HuH-7 (cell line): Measurements from ENCODE around the gene SASH1.

ENCODE experiments used
- DNase-seq: peaks from one replicate; pipeline ENCODE4 v3.0.0; 2011; ENCODE audit warnings: low spot score

Gene SASH1

DNA sequence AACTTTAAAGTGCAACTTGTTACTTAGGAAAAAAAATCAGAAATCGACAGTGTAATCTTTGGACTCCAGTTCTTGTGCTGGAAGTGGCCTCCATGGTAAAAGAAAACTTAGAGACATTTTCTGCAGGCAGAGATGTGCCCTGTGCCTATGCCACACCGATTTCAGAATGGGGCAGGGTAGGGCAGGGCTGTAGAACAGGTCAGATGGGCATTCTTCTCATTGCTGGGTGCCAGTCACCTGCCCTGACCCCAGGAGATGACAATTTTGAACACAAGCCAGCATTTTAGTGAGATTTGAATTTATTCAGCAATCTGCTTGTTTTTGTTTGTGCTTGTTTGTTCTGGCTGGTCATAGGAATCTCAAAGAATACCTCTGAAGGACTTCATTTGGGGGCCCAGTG lies 63.3 kb downstream of the SASH1 start:
- no peak for DNase-seq

DNA sequence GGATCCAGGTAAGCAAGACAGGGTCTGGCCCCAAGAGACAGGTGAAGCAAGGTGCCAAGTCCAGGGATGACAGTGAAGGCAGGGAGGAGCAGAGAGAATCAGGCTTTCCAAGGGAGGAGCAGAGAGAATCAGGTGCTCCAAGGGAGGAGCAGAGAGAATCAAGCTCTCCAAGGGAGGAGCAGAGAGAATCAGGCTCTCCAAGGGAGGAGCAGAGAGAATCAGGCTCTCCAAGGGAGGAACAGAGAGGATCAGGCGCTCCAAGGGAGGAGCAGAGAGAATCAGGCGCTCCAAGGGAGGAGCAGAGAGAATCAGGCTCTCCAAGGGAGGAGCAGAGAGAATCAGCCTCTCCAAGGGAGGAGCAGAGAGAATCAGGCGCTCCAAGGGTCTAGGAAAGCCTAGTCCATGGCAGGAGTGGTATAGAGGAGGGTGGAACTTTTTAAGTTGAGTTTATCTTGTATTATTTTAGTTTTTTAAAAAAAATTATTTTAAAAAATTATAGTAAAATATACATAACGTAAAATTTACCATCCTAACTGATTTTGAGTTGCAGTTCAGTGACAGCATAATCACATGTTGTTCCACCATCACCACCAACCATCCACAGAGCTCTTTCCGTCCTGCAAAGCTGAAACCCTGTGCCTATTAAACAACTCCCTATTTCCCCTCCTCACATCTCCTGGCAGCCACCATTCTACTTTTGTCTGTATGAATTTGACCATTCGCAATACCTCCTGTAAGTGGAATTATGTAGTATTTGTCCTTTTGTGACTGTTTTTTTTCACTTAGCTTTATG lies 64.1 kb downstream of the SASH1 start:
- no peak for DNase-seq

DNA sequence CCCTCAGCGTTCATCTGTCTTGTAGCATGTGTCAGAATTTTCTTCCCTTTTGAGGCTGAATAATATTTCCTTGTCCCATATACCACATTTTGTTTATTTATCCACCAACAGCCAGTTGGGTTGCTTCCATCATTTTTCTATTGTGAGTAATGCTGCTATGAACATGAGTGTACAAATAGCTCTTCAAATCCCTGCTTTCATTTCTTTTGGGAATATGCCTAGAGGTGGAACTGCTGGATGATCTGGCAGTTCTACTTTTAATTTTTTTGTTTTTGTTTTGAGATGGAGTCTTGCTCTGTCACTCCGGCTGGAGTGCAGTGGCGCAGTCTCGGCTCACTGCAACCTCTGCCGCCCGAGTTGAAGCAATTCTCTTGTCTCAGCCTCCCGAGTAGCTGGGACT lies 64.7 kb downstream of the SASH1 start:
- DNase-seq = no peak

DNA sequence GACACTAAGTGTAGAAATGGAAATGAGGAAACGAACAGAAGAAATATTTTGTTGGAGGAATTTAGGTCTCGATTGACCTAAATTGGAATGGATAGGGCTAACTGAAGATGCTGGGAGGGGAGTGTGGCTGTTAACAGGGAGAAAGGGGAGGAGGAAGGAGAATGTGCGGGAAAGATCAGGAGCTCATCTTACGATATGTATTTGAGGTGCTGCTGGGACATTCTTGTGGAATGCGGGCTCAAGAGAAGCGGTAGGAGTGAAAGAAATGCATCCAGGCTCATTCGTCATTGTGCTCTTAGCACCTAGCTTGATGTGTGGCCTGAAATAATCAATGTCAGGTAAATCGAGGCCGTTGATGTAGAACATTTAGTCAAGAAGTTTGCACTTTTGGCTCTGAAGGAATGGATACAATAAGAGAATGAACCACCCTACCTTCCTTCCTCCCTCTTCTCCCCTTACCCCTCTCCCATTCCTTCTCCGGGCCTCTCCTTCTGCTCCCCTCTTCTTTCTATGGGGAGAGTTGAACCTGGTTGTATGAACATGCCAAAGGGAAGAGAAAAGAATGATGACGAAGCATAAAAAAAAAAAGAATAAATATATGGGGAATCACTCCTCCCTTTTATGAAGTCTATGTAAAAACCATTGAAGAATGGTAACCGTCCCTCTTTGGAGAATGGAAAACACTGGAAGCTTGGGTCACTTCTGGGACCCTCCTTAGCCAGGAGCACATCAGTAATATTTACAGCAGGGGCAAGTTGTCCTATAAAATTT lies 70.9 kb downstream of the SASH1 start:
- DNase-seq = no peak

DNA sequence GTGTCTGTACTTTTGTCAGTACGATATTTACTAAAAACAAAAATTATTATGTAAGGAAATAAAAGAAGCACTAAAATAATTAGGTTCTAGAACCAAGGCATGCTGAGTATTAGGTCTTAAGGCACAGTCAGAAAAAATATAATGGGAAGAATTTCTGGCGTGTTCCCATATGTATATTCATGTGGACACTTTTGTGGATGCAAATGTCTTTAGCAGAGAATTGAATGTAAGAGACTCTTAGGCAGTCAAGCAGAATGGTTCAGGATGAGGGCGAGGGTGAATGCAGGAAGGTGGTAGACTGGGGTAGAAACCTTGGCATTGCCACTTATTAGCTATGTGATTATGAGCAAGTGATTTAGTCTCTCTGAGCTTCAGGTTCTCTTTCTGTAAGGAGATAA lies 71.5 kb downstream of the SASH1 start:
- no peak for DNase-seq

DNA sequence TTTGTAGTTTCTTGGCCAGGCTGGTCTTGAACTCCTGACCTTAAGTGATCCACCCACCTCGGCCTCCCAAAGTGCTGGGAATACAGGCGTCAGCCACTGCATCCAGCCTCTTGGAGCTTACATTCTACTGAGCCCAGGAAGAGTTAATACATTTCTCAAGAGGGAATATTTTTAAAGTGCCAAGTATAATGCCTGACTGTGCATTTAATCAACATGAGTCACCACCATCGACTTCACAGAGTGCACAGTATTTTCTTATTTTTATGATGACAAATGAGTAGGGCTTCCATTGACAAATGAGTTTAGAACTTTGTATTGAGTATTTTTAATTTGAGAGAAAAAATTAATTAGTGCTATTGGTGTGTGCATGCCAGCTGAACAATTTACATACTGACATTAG lies 72.2 kb downstream of the SASH1 start:
- no peak for DNase-seq

DNA sequence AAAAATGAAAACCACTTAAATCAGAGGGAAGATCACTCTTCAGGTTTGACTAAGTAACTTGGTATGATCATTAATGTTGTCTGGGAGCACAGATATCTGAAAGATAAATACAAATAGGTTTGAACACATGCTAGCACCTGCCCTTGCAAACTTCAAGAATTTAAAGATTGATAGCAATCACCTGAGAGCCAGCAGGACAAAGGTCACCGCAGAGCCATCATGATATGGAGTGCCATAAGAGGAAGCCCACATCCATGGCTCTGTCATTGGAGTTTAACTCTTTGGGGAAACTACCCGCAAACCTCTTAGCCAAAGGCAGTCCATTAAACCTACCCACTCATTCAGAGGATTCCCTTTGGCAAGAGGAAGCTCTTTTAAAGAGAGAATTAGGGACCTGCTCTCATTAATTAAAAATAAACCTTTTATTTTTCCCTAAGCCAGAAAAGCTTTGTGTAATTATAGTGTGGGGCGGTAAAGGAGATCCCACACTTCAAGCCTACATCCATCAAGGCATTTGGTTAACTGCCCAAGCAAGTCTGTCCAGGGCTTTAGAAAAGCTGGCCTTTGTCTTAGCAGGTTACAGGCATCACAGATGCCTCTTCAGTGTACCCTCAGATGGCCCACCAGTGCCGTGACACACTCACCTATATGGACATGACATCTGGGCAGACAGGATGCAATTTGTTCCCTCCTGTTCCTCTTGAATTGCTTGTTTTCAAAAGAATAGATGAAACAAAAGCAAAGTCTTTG lies 73.0 kb downstream of the SASH1 start:
- no peak for DNase-seq

DNA sequence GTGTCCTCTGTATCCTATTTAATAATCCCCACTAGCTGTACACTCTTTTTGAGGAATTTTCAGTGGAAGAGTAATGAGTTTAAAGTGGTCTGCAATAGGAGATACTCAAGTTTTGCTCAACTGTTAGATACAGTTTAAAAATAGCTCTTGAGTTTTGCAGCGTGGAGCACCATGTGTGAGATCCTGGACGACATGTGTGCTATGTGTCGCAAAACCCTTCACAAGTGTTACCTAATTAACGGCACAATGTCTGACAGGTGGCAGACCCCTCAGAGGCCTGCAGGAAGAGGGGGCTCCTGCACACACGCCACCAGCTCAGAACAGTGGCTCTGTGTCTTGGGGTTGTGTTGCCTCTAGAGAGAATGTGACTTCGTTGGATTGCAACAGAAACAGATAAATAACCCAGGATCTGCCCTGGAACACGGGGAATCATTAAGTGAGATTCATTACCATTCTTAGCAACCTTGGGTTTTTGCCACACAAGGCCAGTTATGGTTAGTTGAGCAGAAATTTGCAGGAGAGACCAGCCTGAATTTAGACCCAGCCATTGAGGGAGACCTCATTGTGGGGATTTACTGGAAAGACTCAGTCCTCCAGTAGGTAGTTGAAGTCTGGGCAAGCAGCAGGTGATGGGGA lies 73.8 kb downstream of the SASH1 start:
- no peak for DNase-seq

DNA sequence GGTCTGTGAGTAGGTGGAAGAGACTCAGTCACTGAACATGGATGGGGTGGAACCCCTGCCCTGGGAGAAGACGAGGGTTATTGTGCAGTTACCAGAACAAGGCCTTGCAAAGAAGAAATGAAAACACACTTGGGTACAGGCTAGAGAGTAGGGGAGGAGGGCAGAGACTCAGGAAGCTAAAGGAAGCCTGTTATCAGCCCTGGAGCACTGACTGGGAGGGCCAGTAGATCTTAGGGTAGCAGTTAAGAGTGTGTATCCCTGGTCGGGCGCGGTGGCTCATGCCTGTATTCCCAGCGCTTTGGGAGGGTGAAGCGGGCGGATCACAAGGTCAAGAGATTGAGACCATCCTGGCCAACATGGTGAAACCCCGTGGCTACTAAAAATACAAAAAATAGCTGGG lies 74.4 kb downstream of the SASH1 start:
- DNase-seq = no peak

DNA sequence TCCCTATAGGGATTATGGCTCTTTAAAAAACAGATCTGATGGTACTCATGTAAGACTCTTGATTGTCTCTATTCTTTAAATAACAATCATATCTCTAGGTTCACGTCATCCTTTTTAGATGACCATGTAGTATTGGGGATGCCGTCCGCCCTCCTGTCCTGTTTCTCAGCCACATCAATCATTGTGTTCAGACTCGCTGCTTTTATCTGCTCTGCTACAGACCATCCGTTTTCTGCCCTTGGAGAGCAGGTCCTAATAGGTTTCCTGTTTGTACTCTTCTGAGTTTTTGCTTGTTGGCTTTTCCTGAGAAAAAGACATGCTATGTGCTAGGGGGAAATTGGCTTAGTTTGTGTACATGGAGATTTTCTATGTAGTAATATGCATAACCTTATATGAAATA lies 76.8 kb downstream of the SASH1 start:
- DNase-seq = no peak

DNA sequence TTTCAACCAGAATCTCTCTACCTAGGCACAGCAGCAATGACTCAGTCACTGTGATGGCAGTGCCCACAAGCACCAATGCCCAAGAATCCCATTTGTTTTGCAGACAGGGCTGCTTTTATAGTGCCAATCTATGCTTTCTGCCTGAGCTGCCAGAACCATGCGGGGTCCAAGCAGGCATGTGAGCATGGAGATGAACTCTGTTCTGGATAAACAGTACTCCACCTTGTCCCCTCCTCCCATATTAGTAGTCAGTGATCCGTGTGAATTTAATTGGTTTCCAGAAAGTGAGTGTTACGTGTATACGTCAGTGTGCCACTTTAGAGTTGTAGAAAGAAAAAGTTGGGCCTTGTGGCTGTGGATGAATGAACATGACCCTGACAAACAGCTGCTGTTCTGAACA lies 79.4 kb downstream of the SASH1 start:
- DNase-seq = no peak

DNA sequence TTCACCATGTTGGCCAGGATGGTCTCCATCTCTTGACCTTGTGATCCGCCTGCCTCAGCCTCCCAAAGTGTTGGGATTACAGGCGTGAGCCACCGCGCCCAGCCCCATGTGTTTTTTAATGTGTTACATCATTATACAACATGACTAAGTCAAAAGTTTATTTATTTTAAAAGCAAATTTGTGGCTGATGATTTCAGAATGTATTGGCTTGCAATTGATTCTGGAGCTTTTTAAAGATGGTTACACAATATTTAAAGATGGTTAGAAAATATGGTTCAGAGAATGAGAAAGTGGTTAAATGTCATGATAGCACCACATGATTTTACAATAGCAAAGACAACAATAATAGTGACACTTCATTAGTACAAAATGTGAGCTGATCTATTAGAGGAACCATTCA lies 80.5 kb downstream of the SASH1 start:
- no peak for DNase-seq

DNA sequence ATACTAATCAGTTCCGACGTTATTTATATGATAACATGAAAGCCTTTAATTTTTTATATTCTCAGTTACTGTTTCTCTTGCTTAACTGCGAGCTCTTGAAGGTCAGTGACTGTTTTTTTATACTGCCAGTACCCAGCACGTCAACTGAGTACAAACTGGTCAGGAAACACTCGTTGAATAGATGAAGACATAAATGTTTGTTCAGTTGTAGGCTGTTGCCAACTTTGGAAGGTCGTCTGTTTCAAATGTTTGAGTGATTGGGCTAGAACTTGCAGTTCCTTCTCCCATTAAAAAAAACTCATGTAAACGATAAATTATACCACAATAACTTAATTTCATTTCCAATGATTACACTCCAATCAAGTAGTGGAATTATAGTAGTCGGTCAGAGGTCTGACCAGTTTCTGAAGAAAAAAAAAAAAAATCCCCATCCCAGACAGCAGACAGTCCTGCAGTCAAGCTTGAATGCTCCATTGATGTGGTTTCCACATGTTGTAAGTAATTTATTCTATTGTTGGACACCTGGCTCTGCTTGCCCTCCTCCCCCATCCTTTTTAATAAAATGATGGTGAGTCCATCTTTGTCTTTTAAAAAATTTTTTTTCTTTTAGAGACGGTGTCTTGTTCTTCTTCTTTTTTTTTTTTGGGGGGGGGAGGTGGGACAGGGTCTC lies 81.1 kb downstream of the SASH1 start:
- no peak for DNase-seq

DNA sequence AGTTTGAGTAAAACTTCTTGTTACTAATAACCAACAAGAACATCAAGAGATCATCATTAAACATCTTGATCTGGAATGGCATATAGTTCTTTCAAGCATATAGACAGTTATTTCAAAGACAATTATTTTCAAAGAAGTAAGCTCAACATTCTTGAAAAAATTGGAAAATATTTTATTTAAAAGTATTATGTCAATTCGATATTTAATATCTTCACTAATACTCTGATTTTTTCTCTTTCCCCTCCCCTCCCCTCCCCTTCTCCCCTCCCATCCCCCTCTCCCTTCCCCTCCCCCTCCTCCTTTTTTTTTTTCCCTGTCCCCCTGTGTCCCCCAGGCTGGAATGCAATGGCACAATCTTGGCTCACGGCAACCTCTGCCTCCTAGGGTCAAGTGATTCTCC lies 82.8 kb downstream of the SASH1 start:
- DNase-seq = no peak

DNA sequence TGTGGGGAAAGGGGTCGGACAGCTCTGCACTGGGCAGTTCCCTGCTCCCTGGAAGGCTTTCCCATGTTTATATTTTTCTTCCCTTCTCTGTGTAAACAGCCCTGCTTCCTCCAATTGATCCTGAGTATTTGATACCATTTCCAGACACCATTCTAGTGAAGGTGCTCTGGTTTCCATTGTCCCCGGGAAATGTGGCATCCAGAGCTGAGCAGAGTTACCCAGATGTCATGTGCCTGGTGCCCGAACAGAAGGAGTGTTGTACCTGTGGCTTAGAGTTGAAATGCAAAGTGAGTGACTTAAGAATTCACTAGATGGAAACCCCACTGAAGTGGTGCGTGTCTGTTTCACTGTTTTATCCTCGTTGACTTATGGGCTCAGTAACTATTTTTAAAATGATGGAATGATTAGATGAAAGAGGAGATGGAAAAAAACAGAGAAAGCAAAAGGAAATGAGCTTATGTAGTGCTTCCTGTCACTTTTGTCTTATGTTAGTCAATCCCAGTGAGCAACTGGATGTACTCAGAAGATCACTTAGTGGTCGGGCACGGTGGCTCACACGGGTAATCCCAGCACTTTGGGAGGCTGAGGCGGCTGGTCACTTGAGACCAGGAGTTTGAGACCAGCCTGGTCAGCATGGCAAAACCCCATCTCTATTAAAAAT lies 83.8 kb downstream of the SASH1 start:
- no peak for DNase-seq

DNA sequence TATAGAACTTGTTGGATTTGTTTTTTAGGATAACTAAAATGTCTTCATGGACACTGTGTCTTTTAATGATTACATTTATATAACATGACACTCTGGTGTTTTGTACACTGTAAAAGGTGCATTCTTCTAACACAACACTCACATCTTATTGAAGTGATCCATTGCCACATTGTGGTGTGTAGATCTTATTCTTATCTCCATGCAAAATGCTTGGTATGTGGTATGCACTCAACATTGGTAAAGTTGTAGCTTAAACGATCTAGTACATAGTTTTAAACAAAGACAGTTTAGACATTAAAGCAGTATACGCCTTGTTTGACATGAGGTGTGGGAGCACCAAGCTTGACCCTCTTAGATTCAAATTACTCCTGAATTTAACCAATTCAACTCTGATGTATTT lies 84.7 kb downstream of the SASH1 start:
- no peak for DNase-seq

DNA sequence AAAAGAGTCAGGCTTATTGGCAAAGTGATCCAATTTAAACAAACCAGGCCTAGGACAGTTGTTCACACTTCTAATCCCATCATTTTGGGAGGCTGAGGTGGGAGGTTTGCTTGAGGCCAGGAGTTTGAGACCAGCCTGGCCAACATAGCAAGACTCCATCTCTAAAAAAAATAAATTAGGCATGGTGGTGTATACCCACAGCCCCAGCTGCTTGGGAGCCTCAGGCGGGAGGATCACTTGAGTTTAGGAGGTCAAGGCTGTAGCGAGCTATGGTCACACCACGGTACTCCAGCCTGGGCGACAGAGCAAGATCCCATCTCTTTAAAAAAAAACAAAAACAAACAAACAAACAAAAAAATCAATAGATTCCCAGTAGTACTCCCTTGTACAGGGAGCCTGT lies 86.8 kb downstream of the SASH1 start:
- DNase-seq = no peak

DNA sequence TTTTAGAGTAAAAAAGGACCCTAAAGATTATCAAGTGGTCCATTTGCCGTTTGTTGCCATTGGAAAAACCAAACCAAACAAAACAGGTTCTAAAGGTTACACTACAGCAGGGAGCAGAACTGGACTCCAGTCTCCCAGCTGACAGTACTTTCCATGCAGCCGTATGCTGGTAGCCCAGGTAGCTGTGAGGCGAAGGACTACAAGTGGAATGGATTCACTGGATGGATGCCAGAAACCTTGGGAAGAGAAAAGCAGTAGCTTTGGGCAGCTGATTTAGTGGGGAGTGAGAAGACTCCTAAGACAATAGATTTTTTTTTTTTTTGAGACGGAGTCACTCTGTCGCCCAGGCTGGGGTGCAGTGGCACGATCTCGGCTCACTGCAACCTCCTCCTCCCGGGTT lies 88.3 kb downstream of the SASH1 start:
- DNase-seq = no peak

DNA sequence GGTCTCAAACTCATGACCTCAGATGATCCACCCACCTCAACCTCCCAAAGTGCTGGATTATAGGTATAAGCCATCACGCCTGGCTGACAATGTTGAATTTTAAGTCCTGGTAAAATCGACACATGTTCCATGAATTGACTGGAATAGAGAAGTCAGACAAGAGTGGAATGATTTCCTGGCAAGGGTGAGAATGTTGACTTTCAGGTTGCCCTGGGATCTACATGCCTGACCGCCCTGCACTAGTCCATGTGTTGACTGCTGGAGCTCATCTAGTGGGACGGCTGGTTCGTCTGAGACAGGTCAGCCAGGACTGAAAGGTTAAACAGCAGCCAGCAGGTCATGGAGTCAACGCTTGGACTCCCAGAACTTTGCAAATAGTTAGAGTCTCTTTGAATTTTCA lies 88.8 kb downstream of the SASH1 start:
- DNase-seq = no peak

DNA sequence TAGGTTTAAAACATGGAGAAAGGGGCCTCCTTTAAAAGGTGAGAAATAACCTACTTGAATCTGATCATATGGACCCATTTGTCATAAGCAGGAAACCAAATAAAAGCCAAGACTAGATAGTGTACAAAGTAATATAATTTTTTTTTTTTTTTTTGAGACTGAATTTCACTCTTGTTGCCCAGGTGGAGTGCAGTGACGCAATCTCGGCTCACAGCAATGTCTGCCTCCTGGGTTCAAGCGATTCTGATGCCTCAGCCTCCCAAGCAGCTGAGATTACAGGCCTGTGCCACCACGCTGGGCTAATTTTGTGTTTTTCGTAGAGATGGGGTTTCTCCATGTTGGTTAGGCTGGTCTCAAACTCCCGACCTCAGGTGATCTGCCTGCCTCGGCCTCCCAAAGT lies 89.2 kb downstream of the SASH1 start:
- no peak for DNase-seq

DNA sequence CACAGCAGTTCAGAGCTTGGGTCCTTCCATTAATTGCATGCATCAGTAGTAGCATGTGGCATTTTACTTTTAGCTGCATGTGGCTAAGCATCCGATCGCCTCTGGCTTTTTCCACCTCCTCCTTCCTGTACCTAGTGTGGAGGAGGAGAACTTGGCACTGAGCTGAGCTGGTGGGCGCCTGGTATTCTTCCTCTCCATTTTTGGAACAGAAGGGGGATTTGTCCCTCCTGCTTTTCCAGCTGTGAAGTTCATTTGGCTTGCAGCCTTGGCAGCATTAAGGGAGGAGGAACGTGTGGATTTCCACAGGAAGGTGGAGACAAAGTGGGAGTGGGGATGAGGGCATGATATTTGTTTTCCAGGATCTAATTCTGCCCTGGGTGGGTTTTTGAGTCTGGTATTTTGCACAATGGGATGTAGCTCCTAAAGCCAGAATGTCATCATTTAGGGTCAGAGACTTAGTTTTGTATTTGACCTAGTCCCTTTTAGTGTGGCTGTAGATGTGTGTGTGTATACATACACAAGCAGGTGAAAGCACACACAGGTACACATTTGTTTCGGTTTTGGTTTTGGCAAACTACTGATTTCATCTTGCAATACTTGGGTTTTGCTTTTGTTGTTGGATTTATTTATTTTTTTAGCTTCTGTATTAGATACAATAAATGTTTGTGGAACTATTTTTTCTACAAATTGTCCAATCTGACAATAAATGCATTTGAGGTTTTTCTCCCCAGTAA lies 90.0 kb downstream of the SASH1 start:
- no peak for DNase-seq
